ENCODE results near the gene CCDC187. TPM values are rescaled to one million over a fixed set of nuclear protein-coding genes. Genes with fewer than 3 reads are reported as not detected.

CCDC187 gene
- total and polyA plus RNA-seq, 8 donors = 0.12 to 2.8 (median 0.45) TPM; not detected in 1

- intact Hi-C loops (cut with DNase I; ENCODE audit: low total_unique reads) = no loop called here
- Histone ChIP-seq H3K27me3 (peaks cover 0 to 10% (median 0%) of the 10 kb centered on the region in 3 donors), H3K9me3 (no peaks in the 10 kb centered on the region), H3K4me1 (peaks cover 11 to 27% (median 22%) of the 10 kb centered on the region in 4 donors), H3K36me3 (no peaks in the 10 kb centered on the region), H3K4me3 (no peak overlapping the region), H3K27ac (no peak overlapping the region)
- no peak for TF ChIP-seq POLR2A (IDR thresholded peaks at IDR 0.05)
- no peak for TF ChIP-seq EP300 (IDR thresholded peaks at IDR 0.05)
- TF ChIP-seq CTCF (IDR thresholded peaks at IDR 0.05) = no peak
- no peak for TF ChIP-seq POLR2AphosphoS5 (IDR thresholded peaks at IDR 0.05)
- DNase-seq = no peak
- WGBS, 5 donors = 77 to 85% (median 82%) methylated on average over 20 to 24 of the region's 24 CpGs
Measured at GRCh38 chr9:136247947-136248637, 55.8 kb downstream of the CCDC187 start.

GRCh38 chr9:136247551-136247916 lies 56.4 kb downstream of the CCDC187 start:
- no peak for DNase-seq
- Histone ChIP-seq H3K9me3 (no peaks in the 10 kb centered on the region), H3K36me3 (no peaks in the 10 kb centered on the region), H3K27ac (no peak overlapping the region), H3K4me1 (peaks cover 11 to 33% (median 23%) of the 10 kb centered on the region in 4 donors), H3K27me3 (peaks cover 0 to 4% (median 0%) of the 10 kb centered on the region in 3 donors), H3K4me3 (no peak overlapping the region)
- intact Hi-C loops (cut with DNase I; ENCODE audit: low total_unique reads) = no loop called here
- TF ChIP-seq CTCF (IDR thresholded peaks at IDR 0.05) = no peak
- no peak for TF ChIP-seq POLR2A (IDR thresholded peaks at IDR 0.05)
- no peak for TF ChIP-seq POLR2AphosphoS5 (IDR thresholded peaks at IDR 0.05)
- no peak for TF ChIP-seq EP300 (IDR thresholded peaks at IDR 0.05)
- 58 to 62% (median 61%) methylated on average over 8 to 9 of the region's 9 CpGs for WGBS, 5 donors

- intact Hi-C loops (cut with DNase I; ENCODE audit: low total_unique reads) = no loop called here
- peaks cover 11 to 37% (median 25%) of the 10 kb centered on the region in 4 donors for H3K4me1 ChIP-seq
- 75 to 82% (median 79%) methylated on average over 26 of the region's 26 CpGs for WGBS, 5 donors
- H3K27me3 ChIP-seq = no peaks in the 10 kb centered on the region
- DNase-seq = no peak
- H3K9me3 ChIP-seq = no peaks in the 10 kb centered on the region
- no peaks in the 10 kb centered on the region for H3K36me3 ChIP-seq
- H3K27ac ChIP-seq = no peak overlapping the region
- H3K4me3 ChIP-seq = no peak overlapping the region
- TF ChIP-seq POLR2AphosphoS5 (IDR thresholded peaks at IDR 0.05) = no peak
- no peak for TF ChIP-seq EP300 (IDR thresholded peaks at IDR 0.05)
Measured at GRCh38 chr9:136246849-136247550, 56.9 kb downstream of the CCDC187 start.

GRCh38 chr9:136245219-136246150 lies 58.4 kb downstream of the CCDC187 start, which contains the start of gene QSOX2:
Gene QSOX2, minus strand, starts transcription at chr9:136245812. Its CDS starts 9 bp downstream, at chr9:136245803.
- intact Hi-C loops (cut with DNase I; ENCODE audit: low total_unique reads) = no loop called here
- Histone ChIP-seq H3K27me3 (no peaks in the 10 kb centered on the region), H3K27ac (peak within 1 kb of the TSS in 4 of 5 donors; percentile 39 to 75 (median 58)), H3K4me3 (peak within 1 kb of the TSS; percentile 80 to 97 (median 88)), H3K36me3 (no peaks in the 10 kb centered on the region), H3K4me1 (peaks cover 11 to 38% (median 32%) of the 10 kb centered on the region in 4 donors), H3K9me3 (no peaks in the 10 kb centered on the region)
- peak; percentile 86 to 95 for DNase-seq
- WGBS, 5 donors = 0 to 1% (median 0%) methylated on average over 47 to 112 of the region's 112 CpGs
- TF ChIP-seq POLR2A (IDR thresholded peaks at IDR 0.05) (no peak), POLR2AphosphoS5 (IDR thresholded peaks at IDR 0.05) (peak in 2 of 3 donors; percentile 15 to 42)

GRCh38 chr9:136244969-136245218 lies 59.0 kb downstream of the CCDC187 start:
- no peaks in the 10 kb centered on the region for H3K27me3 ChIP-seq
- 1 to 6% (median 3%) methylated on average over 6 of the region's 6 CpGs for WGBS, 5 donors
- DNase-seq = no peak
- H3K4me1 ChIP-seq = peaks cover 13 to 43% (median 35%) of the 10 kb centered on the region in 4 donors
- no peaks in the 10 kb centered on the region for H3K36me3 ChIP-seq
- peak overlapping the region; percentile 80 to 97 (median 88) for H3K4me3 ChIP-seq
- intact Hi-C loops (cut with DNase I; ENCODE audit: low total_unique reads) = no loop called here
- no peaks in the 10 kb centered on the region for H3K9me3 ChIP-seq
- TF ChIP-seq CTCF (IDR thresholded peaks at IDR 0.05) = no peak
- TF ChIP-seq POLR2A (IDR thresholded peaks at IDR 0.05) = no peak
- TF ChIP-seq EP300 (IDR thresholded peaks at IDR 0.05) = no peak
- TF ChIP-seq POLR2AphosphoS5 (IDR thresholded peaks at IDR 0.05) = no peak
- peak overlapping the region in 2 of 5 donors; percentile 73 to 75 for H3K27ac ChIP-seq
